Measurements from ENCODE around the gene BTBD16. TPM values are rescaled to one million over a fixed set of nuclear protein-coding genes. Genes with fewer than 3 reads are reported as not detected.

The BTBD16 gene
- not detected for total RNA-seq (2013)
- polyA plus RNA-seq (not detected), polyA minus RNA-seq (not detected in 2 replicates), total RNA-seq (0 to 1.4 (median 0) reads per million in 11 experiments)

- intact Hi-C loops (cut with micrococcal nuclease) = no loop called here
- no peak for DNase-seq
- no peak within 1 kb of the TSS for H3K4me3 ChIP-seq (replicated peaks in 1 of 3; ENCODE audit: low read depth in 2 of 3, low read length in 3 of 3)
- no peaks in the 10 kb centered on the region for H3K4me1 ChIP-seq (ENCODE audit: control insufficient read depth in 1 of 2, insufficient read depth in 2 of 2, low read length in 2 of 2)
- no peaks in the 10 kb centered on the region for H3K36me3 ChIP-seq (replicated peaks in 1 of 2; ENCODE audit: control insufficient read depth in 1 of 2, insufficient read depth in 2 of 2, low read length in 2 of 2)
- H3K27ac ChIP-seq (ENCODE audit: low read depth in 1 of 2, low read length in 2 of 2) = no peak within 1 kb of the TSS
- no peaks in the 10 kb centered on the region for H3K4me1 Mint-ChIP-seq
- H3K9me3 Mint-ChIP-seq = no peaks in the 10 kb centered on the region
- H3K27me3 Mint-ChIP-seq (ENCODE audit: low read depth in 3 of 3) = peaks cover 3 to 4% (median 3%) of the 10 kb centered on the region in 3 donors
- no peak within 1 kb of the TSS for H3K27ac Mint-ChIP-seq
- no peak within 1 kb of the TSS for H3K4me2 ChIP-seq (replicated peaks; ENCODE audit: extremely low read depth, low read length, poor library complexity, severe bottlenecking)
- H3K9me3 ChIP-seq (replicated peaks in 1 of 2; ENCODE audit: control insufficient read depth in 1 of 2, insufficient read depth in 1 of 2, low read length in 2 of 2) = no peaks in the 10 kb centered on the region
- H3K27me3 ChIP-seq (ENCODE audit: control insufficient read depth in 2 of 2, insufficient read depth in 2 of 2, low read length in 2 of 2) = no peaks in the 10 kb centered on the region
- no peak within 1 kb of the TSS for H2AFZ ChIP-seq (ENCODE audit: insufficient read depth, low read depth, low read length, poor library complexity, severe bottlenecking)
- 21% methylated on average over 2 of the region's 5 CpGs for WGBS (ENCODE audit: insufficient coverage)
- no peaks in the 10 kb centered on the region for H3K79me2 ChIP-seq (ENCODE audit: insufficient read depth, low read length)
- H3K9ac ChIP-seq (ENCODE audit: insufficient read depth, low read length, poor library complexity, severe bottlenecking) = no peak within 1 kb of the TSS
- peak within 1 kb of the TSS in 1 of 2 donors; percentile 19 for H3K4me3 Mint-ChIP-seq
- H3K36me3 Mint-ChIP-seq = no peaks in the 10 kb centered on the region
- no peak for TF ChIP-seq CTCF (IDR thresholded peaks at IDR 0.05)
- H4K20me1 ChIP-seq (ENCODE audit: insufficient read depth, low read length) = no peaks in the 10 kb centered on the region
Observed at GRCh38 chr10:122271076-122271475, at the start of gene BTBD16. TSS of gene BTBD16 (plus strand) at chr10:122271296. CDS start at chr10:122275082, 3,786 bp downstream.

- H3K4me3 ChIP-seq (replicated peaks in 1 of 3; ENCODE audit: low read depth in 2 of 3, low read length in 3 of 3) = no peak overlapping the region
- no peaks in the 10 kb centered on the region for H3K4me1 ChIP-seq (ENCODE audit: control insufficient read depth in 1 of 2, insufficient read depth in 2 of 2, low read length in 2 of 2)
- no peaks in the 10 kb centered on the region for H3K36me3 Mint-ChIP-seq
- no peaks in the 10 kb centered on the region for H3K36me3 ChIP-seq (replicated peaks in 1 of 2; ENCODE audit: control insufficient read depth in 1 of 2, insufficient read depth in 2 of 2, low read length in 2 of 2)
- H4K20me1 ChIP-seq (ENCODE audit: insufficient read depth, low read length) = no peaks in the 10 kb centered on the region
- no peak overlapping the region for H3K9ac ChIP-seq (ENCODE audit: insufficient read depth, low read length, poor library complexity, severe bottlenecking)
- intact Hi-C loops (cut with micrococcal nuclease) = no loop called here
- TF ChIP-seq CTCF (IDR thresholded peaks at IDR 0.05) = no peak
- no peak overlapping the region for H3K27ac ChIP-seq (ENCODE audit: low read depth in 1 of 2, low read length in 2 of 2)
- no peak overlapping the region for H3K4me2 ChIP-seq (replicated peaks; ENCODE audit: extremely low read depth, low read length, poor library complexity, severe bottlenecking)
- H3K4me3 Mint-ChIP-seq = no peak overlapping the region
- H3K9me3 ChIP-seq (replicated peaks in 1 of 2; ENCODE audit: control insufficient read depth in 1 of 2, insufficient read depth in 1 of 2, low read length in 2 of 2) = no peaks in the 10 kb centered on the region
- WGBS (ENCODE audit: insufficient coverage) = 78% methylated on average over 3 of the region's 5 CpGs
- H3K4me1 Mint-ChIP-seq = no peaks in the 10 kb centered on the region
- no peak overlapping the region for H3K27ac Mint-ChIP-seq
- H3K79me2 ChIP-seq (ENCODE audit: insufficient read depth, low read length) = no peaks in the 10 kb centered on the region
- H2AFZ ChIP-seq (ENCODE audit: insufficient read depth, low read depth, low read length, poor library complexity, severe bottlenecking) = no peak overlapping the region
- no peak for DNase-seq
- H3K27me3 ChIP-seq (ENCODE audit: control insufficient read depth in 2 of 2, insufficient read depth in 2 of 2, low read length in 2 of 2) = no peaks in the 10 kb centered on the region
- peaks cover 2 to 22% (median 4%) of the 10 kb centered on the region in 3 donors for H3K27me3 Mint-ChIP-seq (ENCODE audit: low read depth in 3 of 3)
- H3K9me3 Mint-ChIP-seq = peaks cover 0 to 3% (median 0%) of the 10 kb centered on the region in 7 donors
Observed at GRCh38 chr10:122221958-122222357, 49.1 kb upstream of the BTBD16 start.
